ENCODE measurements around the gene LAMB4.

DNA sequence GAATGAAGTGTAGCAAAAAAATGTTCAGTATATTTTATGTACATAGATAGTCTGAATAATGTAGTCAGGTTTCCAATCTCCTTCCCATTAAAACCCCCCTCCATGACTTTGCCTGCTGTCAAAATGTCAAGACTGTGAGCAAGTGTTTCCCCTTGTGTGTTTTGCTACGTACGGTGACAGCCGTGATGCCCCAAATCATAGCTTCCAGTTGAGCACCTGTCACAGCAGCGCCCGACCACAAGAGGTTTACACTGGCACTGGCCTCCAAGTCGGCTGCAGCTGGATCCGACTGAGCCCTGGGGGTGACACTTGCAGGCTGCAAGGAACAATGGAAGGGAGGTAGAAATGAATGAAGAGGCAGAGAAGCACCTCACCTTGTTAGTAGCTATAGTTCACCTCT, 62.3 kb downstream of the LAMB4 start:
- TF ChIP-seq CTCF (conservative IDR thresholded peaks at IDR 0.05; ENCODE audit: low read length) (no peak), EZH2phosphoT487 (IDR thresholded peaks at IDR 0.05; ENCODE audit: borderline replicate concordance, low read depth, low read length) (no peak)

Data from OCI-LY7 (cell line).